ENCODE results near the gene LRP1.

DNA sequence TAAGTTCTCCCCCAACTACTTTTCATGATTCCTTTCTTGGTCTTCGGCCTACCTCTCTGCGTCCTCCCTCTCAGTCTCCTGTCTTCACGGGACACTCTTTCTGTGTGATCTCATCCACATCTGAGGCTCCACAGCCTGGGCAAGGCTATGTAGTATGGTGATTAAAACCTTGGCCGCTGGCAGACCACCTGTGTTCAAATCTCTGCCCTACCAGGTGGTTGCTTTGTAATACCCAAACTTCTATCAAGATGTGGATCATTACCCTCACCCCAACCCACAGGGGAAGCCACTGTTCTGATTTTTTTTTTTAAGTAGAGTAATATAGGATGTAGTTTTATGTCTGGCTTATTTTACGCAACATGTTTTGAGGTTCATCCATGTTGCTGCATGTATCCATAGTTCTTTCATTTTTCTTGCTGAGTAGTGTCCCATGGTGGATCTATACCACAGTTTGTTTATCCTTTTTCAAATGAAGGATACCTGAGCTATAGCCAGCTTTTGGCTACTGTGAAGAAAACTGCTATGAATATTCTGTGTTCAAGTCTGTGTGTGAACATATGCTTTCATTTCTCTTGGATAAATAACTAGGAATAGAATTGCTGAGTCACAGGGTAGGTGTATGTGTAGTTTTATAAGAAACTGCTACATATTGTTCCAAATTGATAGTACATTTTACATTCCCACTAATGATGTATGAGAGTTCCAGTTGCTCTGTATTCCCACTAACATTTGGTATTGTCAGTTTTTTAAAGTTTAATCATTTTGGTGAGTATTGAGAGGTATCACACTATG, 8.8 kb upstream of the LRP1 start:
- TF ChIP-seq, protein P1, sequence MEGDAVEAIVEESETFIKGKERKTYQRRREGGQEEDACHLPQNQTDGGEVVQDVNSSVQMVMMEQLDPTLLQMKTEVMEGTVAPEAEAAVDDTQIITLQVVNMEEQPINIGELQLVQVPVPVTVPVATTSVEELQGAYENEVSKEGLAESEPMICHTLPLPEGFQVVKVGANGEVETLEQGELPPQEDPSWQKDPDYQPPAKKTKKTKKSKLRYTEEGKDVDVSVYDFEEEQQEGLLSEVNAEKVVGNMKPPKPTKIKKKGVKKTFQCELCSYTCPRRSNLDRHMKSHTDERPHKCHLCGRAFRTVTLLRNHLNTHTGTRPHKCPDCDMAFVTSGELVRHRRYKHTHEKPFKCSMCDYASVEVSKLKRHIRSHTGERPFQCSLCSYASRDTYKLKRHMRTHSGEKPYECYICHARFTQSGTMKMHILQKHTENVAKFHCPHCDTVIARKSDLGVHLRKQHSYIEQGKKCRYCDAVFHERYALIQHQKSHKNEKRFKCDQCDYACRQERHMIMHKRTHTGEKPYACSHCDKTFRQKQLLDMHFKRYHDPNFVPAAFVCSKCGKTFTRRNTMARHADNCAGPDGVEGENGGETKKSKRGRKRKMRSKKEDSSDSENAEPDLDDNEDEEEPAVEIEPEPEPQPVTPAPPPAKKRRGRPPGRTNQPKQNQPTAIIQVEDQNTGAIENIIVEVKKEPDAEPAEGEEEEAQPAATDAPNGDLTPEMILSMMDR (IDR thresholded peaks at IDR 0.05), result no peak
- no peak for TF ChIP-seq POLR2A (IDR thresholded peaks at IDR 0.05)

All from Peyer's patch (tissue), 4 donors.